ENCODE data around the gene SAMD10.
"Not testable (repeated sequence)": the region's sequence is repeated elsewhere in the genome, so short reads cannot be mapped to it uniquely, and the experiment has no call there.

DNA sequence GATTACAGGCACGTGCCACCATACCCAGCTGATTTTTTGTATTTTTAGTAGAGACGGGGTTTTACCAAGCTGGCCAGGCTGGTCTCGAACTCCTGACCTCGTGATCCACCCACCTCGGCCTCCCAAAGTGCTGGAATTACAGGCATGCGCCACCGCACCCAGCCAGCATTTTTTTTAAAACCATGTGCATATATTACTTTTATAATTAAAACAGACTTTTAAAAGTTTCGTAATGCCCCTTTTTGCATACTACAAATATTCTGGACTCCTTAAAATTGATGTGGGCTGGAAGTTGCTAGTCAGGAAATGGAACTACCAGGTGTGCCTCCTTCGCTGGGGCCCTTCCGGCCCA is 7.5 kb downstream of the SAMD10 start:
- not testable (repeated sequence) for TF ChIP-seq POLR2AphosphoS5 (IDR thresholded peaks at IDR 0.05; ENCODE audit: low read depth, low read length); POLR2A (IDR thresholded peaks at IDR 0.05; ENCODE audit: low read depth, low read length); TAF1 (IDR thresholded peaks at IDR 0.05; ENCODE audit: borderline replicate concordance, low read depth, low read length)
